Astrocyte (in vitro differentiated cells and primary cell): Measurements from ENCODE around the gene FBXO39. TPM values are rescaled to one million over a fixed set of nuclear protein-coding genes. Genes with fewer than 3 reads are reported as not detected.

ENCODE experiments used
- DNase-seq: peaks from one replicate; pipeline ENCODE4 v3.0.0-alpha.2; 2010; ENCODE audit warnings: low read depth
- FAIRE-seq: peaks from 2 replicates; lab custom pipeline; 2011; peaks lifted over from hg19 to GRCh38; lab: Jason Lieb, UNC
- H2AFZ ChIP-seq: 2 replicates; pipeline ENCODE4 v1.6.0; 2012; ENCODE audit warnings: low read depth, low read length, inconsistent platforms
- H3K27ac ChIP-seq: 2 replicates; pipeline ENCODE4 v1.5.1; 2011; ENCODE audit warnings: low read depth, low read length, inconsistent platforms
- H3K27me3 ChIP-seq: 2 replicates; pipeline ENCODE4 v1.6.0; 2011; ENCODE audit warnings: low read length, inconsistent platforms; ENCODE audit not compliant: insufficient read depth
- H3K36me3 ChIP-seq: 2 replicates; pipeline ENCODE4 v1.5.1; 2011; ENCODE audit warnings: low read length, inconsistent platforms; ENCODE audit not compliant: insufficient read depth
- H3K4me1 ChIP-seq: 2 replicates; pipeline ENCODE4 v1.5.1; 2011; ENCODE audit warnings: low read length, inconsistent platforms; ENCODE audit not compliant: insufficient read depth
- H3K4me2 ChIP-seq: 2 replicates; pipeline ENCODE4 v1.6.0; 2012; ENCODE audit warnings: low read length, inconsistent platforms
- H3K4me3 ChIP-seq: 2 replicates; pipeline ENCODE4 v1.5.1; 2011; ENCODE audit warnings: low read depth, mild to moderate bottlenecking, low read length, inconsistent platforms; ENCODE audit not compliant: insufficient read depth
- H3K79me2 ChIP-seq: 2 replicates; pipeline ENCODE4 v1.6.0; 2012; ENCODE audit warnings: mild to moderate bottlenecking, low read length, inconsistent platforms; ENCODE audit not compliant: insufficient read depth
- H3K9ac ChIP-seq: 2 replicates; pipeline ENCODE4 v1.6.0; 2012; ENCODE audit warnings: mild to moderate bottlenecking, low read length, inconsistent platforms
- H3K9me3 ChIP-seq: 2 replicates; pipeline ENCODE4 v1.5.1; 2012; ENCODE audit warnings: low read depth, mild to moderate bottlenecking, low read length, inconsistent platforms; ENCODE audit not compliant: insufficient read depth
- H4K20me1 ChIP-seq: 2 replicates; pipeline ENCODE4 v1.6.0; 2012; ENCODE audit warnings: low read length, inconsistent platforms; ENCODE audit not compliant: insufficient read depth
- H3K27ac Mint-ChIP-seq: one replicate; pipeline ENCODE4 v1.8.0; 2021; ENCODE audit warnings: mild to moderate bottlenecking, mixed read lengths; ENCODE audit not compliant: unreplicated experiment
- H3K27me3 Mint-ChIP-seq: one replicate; pipeline ENCODE4 v1.8.0; 2021; ENCODE audit warnings: low read depth, mixed read lengths; ENCODE audit not compliant: unreplicated experiment
- H3K36me3 Mint-ChIP-seq: one replicate; pipeline ENCODE4 v1.8.0; 2021; ENCODE audit warnings: low read depth, mixed read lengths; ENCODE audit not compliant: unreplicated experiment
- H3K4me1 Mint-ChIP-seq: one replicate; pipeline ENCODE4 v1.8.0; 2021; ENCODE audit warnings: low read depth, mixed read lengths; ENCODE audit not compliant: unreplicated experiment
- H3K4me3 Mint-ChIP-seq: one replicate; pipeline ENCODE4 v1.8.0; 2021; ENCODE audit warnings: mild to moderate bottlenecking, moderate library complexity, mixed read lengths; ENCODE audit not compliant: unreplicated experiment
- H3K9me3 Mint-ChIP-seq: one replicate; pipeline ENCODE4 v1.8.0; 2021; ENCODE audit warnings: mild to moderate bottlenecking, mixed read lengths; ENCODE audit not compliant: unreplicated experiment
- CTCF ChIP-seq: IDR thresholded peaks from 2 replicates; pipeline ENCODE4 v1.5.1; 2011; ENCODE audit warnings: low read depth, mild to moderate bottlenecking, inconsistent platforms, low read length, moderate library complexity; ENCODE audit not compliant: insufficient read depth
- EZH2 ChIP-seq: IDR thresholded peaks from 2 replicates; pipeline ENCODE4 v1.6.1; 2012; ENCODE audit warnings: mild to moderate bottlenecking, low read length, inconsistent platforms; ENCODE audit not compliant: insufficient read depth
- total RNA-seq: library from RNA; stranded (reverse); gene quantifications from 2 replicates; pipeline ENCODE4 v1.2.1, GENCODE V29; 2021

FBXO39 gene
- total RNA-seq, 1 donor from 2014 or later = 0.93 TPM

GRCh38 chr17:6789146-6789545 lies 13.1 kb downstream of the FBXO39 start:
- H3K36me3 ChIP-seq = no peaks in the 10 kb centered on the region
- no peaks in the 10 kb centered on the region for H3K27me3 ChIP-seq
- peaks cover 6% of the 10 kb centered on the region for H3K9me3 Mint-ChIP-seq
- H3K4me1 ChIP-seq = no peaks in the 10 kb centered on the region
- no peak overlapping the region for H3K9ac ChIP-seq
- H3K27me3 Mint-ChIP-seq = peaks cover 29% of the 10 kb centered on the region
- H4K20me1 ChIP-seq = no peaks in the 10 kb centered on the region
- peaks cover 12% of the 10 kb centered on the region for H3K4me1 Mint-ChIP-seq
- H3K4me2 ChIP-seq = no peak overlapping the region
- H3K4me3 Mint-ChIP-seq = no peak overlapping the region
- TF ChIP-seq EZH2 (no peak), CTCF (no peak)
- no peak overlapping the region for H3K4me3 ChIP-seq
- DNase-seq (no peak), FAIRE-seq (no peak)
- no peak overlapping the region for H3K27ac Mint-ChIP-seq
- H3K9me3 ChIP-seq = no peaks in the 10 kb centered on the region
- H2AFZ ChIP-seq = no peak overlapping the region
- H3K36me3 Mint-ChIP-seq = no peaks in the 10 kb centered on the region
- H3K27ac ChIP-seq = no peak overlapping the region
- H3K79me2 ChIP-seq = no peaks in the 10 kb centered on the region

GRCh38 chr17:6793748-6794493 lies 17.9 kb downstream of the FBXO39 start:
- no peaks in the 10 kb centered on the region for H3K27me3 ChIP-seq
- H3K4me1 ChIP-seq = no peaks in the 10 kb centered on the region
- H3K79me2 ChIP-seq = no peaks in the 10 kb centered on the region
- no peak overlapping the region for H3K4me2 ChIP-seq
- H3K27ac ChIP-seq = no peak overlapping the region
- no peaks in the 10 kb centered on the region for H3K36me3 Mint-ChIP-seq
- H4K20me1 ChIP-seq = no peaks in the 10 kb centered on the region
- no peak overlapping the region for H3K27ac Mint-ChIP-seq
- TF ChIP-seq EZH2 (no peak), CTCF (no peak)
- no peak overlapping the region for H2AFZ ChIP-seq
- no peak overlapping the region for H3K9ac ChIP-seq
- no peaks in the 10 kb centered on the region for H3K9me3 Mint-ChIP-seq
- no peak overlapping the region for H3K4me3 Mint-ChIP-seq
- no peak for DNase-seq
- peaks cover 33% of the 10 kb centered on the region for H3K27me3 Mint-ChIP-seq
- no peak overlapping the region for H3K4me3 ChIP-seq
- H3K9me3 ChIP-seq = no peaks in the 10 kb centered on the region
- FAIRE-seq = no peak
- no peaks in the 10 kb centered on the region for H3K36me3 ChIP-seq
- H3K4me1 Mint-ChIP-seq = peaks cover 8% of the 10 kb centered on the region
